Measurements from ENCODE around the gene BLMH. TPM values are rescaled to one million over a fixed set of nuclear protein-coding genes. Genes with fewer than 3 reads are reported as not detected.

BLMH gene
- polyA plus RNA-seq, 1 of the 3 experiments (the other 2 are of a cell fraction), result 19.4 TPM

DNA sequence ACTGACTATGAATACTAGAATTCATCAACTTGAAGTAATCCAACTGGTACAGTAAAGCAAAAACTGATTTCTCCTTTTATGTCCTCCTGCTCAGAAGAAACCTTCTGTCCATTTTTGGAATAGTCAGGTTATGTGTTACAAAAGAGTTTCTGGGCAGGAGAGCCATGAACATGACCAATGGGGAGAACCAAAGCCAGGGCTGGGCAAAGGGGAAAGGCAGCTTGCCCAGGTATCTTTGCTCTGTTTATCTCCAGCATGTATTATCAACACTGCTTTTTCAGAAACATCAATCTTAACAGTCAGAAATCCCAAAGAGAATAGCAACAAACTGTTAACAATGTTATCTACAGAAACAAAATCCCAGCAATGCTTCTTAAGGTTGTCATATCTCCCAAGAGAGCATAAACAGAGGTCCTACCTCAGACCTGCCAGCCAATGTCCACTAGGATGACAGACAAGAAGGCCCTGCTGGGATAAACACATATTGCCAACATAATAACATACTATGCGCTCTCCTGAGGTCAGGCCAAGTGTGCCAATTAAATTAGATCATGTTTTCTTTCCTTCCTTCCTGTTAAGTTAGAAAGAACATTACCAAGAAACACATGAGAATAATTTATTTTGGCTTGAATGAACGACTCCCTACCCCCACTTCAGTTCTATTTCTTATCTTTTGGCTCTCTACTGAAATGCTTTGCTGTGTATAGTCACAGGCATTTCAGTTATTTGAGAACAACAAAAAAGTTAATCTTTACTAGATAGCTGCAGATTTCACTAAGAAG is 28.0 kb downstream of the BLMH start:
- CTCF ChIA-PET, result interaction anchor here (1.0 to 1.3 kb wide), 2 partner anchors 14 to 138 kb away, joined by 3 to 4 read pairs; no protein-coding TSS in a partner anchor
- no peak overlapping the region for H3K4me3 ChIP-seq (ENCODE audit: low read depth in 2 of 2, low read length in 1 of 2)
- POLR2A ChIA-PET, result no interaction called here
- H3K79me2 ChIP-seq (ENCODE audit: insufficient read depth), result no peaks in the 10 kb centered on the region
- H3K4me2 ChIP-seq, result no peak overlapping the region
- H3K27me3 ChIP-seq (ENCODE audit: insufficient read depth), result no peaks in the 10 kb centered on the region
- H2AFZ ChIP-seq (ENCODE audit: low read depth), result no peak overlapping the region
- no peak for DNase-seq
- 59% methylated on average over 2 of the region's 2 CpGs for WGBS (ENCODE audit: low lambda C conversion rate)
- no peak overlapping the region; a peak in 1 of 4 replicates for H3K27ac ChIP-seq (ENCODE audit: low read depth in 2 of 2, low read length in 1 of 2)
- TF ChIP-seq TCF12 (IDR thresholded peaks at IDR 0.05), result no peak
- no peak for TF ChIP-seq ZBTB33 (IDR thresholded peaks at IDR 0.05; ENCODE audit: borderline replicate concordance, low read depth)
- TF ChIP-seq EP300 (IDR thresholded peaks at IDR 0.05; ENCODE audit: borderline replicate concordance in 1 of 2, low read depth in 1 of 2, low read length in 1 of 2), result no peak
- no peaks in the 10 kb centered on the region for H3F3A ChIP-seq (replicated peaks; ENCODE audit: insufficient read depth)
- H3K9me3 ChIP-seq, result no peaks in the 10 kb centered on the region
- no peaks in the 10 kb centered on the region for H3K9me2 ChIP-seq
- H3K9ac ChIP-seq, result no peak overlapping the region
- peaks cover 64 to 73% of the 10 kb centered on the region in 2 experiments for H3K36me3 ChIP-seq (replicated peaks in 1 of 2; ENCODE audit: control insufficient read depth in 1 of 2, insufficient read depth in 2 of 2, low read length in 1 of 2)
- H4K20me1 ChIP-seq (ENCODE audit: insufficient read depth), result no peaks in the 10 kb centered on the region
- H3K4me1 ChIP-seq (ENCODE audit: control insufficient read depth in 1 of 2, insufficient read depth in 2 of 2, low read depth in 1 of 2, low read length in 1 of 2), result peaks cover 6 to 7% of the 10 kb centered on the region in 2 experiments; a peak in 3 of 4 replicates

- no peaks in the 10 kb centered on the region for H3K79me2 ChIP-seq (ENCODE audit: insufficient read depth)
- peaks cover 0 to 2% of the 10 kb centered on the region in 2 experiments; a peak in 2 of 4 replicates for H3K4me1 ChIP-seq (ENCODE audit: control insufficient read depth in 1 of 2, insufficient read depth in 2 of 2, low read depth in 1 of 2, low read length in 1 of 2)
- TF ChIP-seq GATA2 (CRISPR knock-in tag; IDR thresholded peaks at IDR 0.05), result peak; percentile 59
- 0 out of 2 replicates have a peak, but pooled peaks have one; percentile 17 for TF ChIP-seq PBX3 (IDR thresholded peaks at IDR 0.05)
- TF ChIP-seq NFIC (IDR thresholded peaks at IDR 0.05; ENCODE audit: borderline replicate concordance), result no peak
- peaks cover 36 to 57% of the 10 kb centered on the region in 2 experiments for H3K36me3 ChIP-seq (replicated peaks in 1 of 2; ENCODE audit: control insufficient read depth in 1 of 2, insufficient read depth in 2 of 2, low read length in 1 of 2)
- no peaks in the 10 kb centered on the region for H3K27me3 ChIP-seq (ENCODE audit: insufficient read depth)
- 66% methylated on average over 5 of the region's 5 CpGs for WGBS (ENCODE audit: low lambda C conversion rate)
- H3K9me3 ChIP-seq, result no peaks in the 10 kb centered on the region
- DNase-seq, result peak; percentile 14
- 0 out of 4 replicates have a peak overlapping the region, but pooled peaks of 1 of the 2 experiments have one; percentile 16 for H3K27ac ChIP-seq (ENCODE audit: low read depth in 2 of 2, low read length in 1 of 2)
- CTCF ChIA-PET, result interaction anchor here (0.7 to 2.4 kb wide), 5 partner anchors 9 to 152 kb away, joined by 3 to 11 read pairs (median 6); no protein-coding TSS in a partner anchor
- POLR2A ChIA-PET, result no interaction called here
- peaks cover 4% of the 10 kb centered on the region for H3F3A ChIP-seq (replicated peaks; ENCODE audit: insufficient read depth)
- H3K4me3 ChIP-seq (ENCODE audit: low read depth in 2 of 2, low read length in 1 of 2), result no peak overlapping the region
- H3K4me2 ChIP-seq, result no peak overlapping the region
- no peak overlapping the region for H3K9ac ChIP-seq
- no peaks in the 10 kb centered on the region for H4K20me1 ChIP-seq (ENCODE audit: insufficient read depth)
- H2AFZ ChIP-seq (ENCODE audit: low read depth), result no peak overlapping the region
- H3K9me2 ChIP-seq, result no peaks in the 10 kb centered on the region
Observed at GRCh38 chr17:30256756-30257506, 34.8 kb downstream of the BLMH start.
